Activated CD4-positive, CD25-positive, alpha-beta regulatory T cell treated with anti-CD3 and anti-CD28 coated beads, Interleukin-2, amount 50 U/mL, for 72 hours (primary cell): ENCODE data around the gene SPATA2.
A peak's percentile ranks its signal among the peaks of the same experiment; 100 is the strongest.
"Not testable (repeated sequence)": the region's sequence is repeated elsewhere in the genome, so short reads cannot be mapped to it uniquely, and the experiment has no call there.

Experiments
- DNase-seq: peaks from one replicate; pipeline ENCODE4 v3.0.0; 2021

The SPATA2 gene

GRCh38 chr20:49915380-49916145, at the start of gene SPATA2:
SPATA2 (minus strand) TSS chr20:49915529; CDS start chr20:49908490, 7,039 bp downstream.
- DNase-seq = peak; percentile 93

GRCh38 chr20:49961413-49961812, 46.1 kb upstream of the SPATA2 start:
- no peak for DNase-seq

- DNase-seq = not testable (repeated sequence)
Measured at GRCh38 chr20:49957089-49957938, 42.0 kb upstream of the SPATA2 start.

- DNase-seq = no peak
Measured at GRCh38 chr20:49956689-49957088, 41.4 kb upstream of the SPATA2 start.

- DNase-seq = not testable (repeated sequence)
Measured at GRCh38 chr20:49955830-49956396, 40.6 kb upstream of the SPATA2 start.

- DNase-seq = no peak
Measured at GRCh38 chr20:49955167-49955566, 39.8 kb upstream of the SPATA2 start.

- no peak for DNase-seq
Measured at GRCh38 chr20:49951151-49951550, 35.8 kb upstream of the SPATA2 start.

GRCh38 chr20:49948809-49949507, 33.6 kb upstream of the SPATA2 start:
- DNase-seq = no peak

GRCh38 chr20:49948178-49948577, 32.8 kb upstream of the SPATA2 start:
- DNase-seq = no peak

GRCh38 chr20:49945701-49946477, 30.6 kb upstream of the SPATA2 start:
- no peak for DNase-seq

GRCh38 chr20:49945306-49945700, 30.0 kb upstream of the SPATA2 start:
- no peak for DNase-seq

GRCh38 chr20:49942942-49943341, 27.6 kb upstream of the SPATA2 start:
- no peak for DNase-seq

GRCh38 chr20:49942303-49942702, 27.0 kb upstream of the SPATA2 start:
- no peak for DNase-seq

- no peak for DNase-seq
Measured at GRCh38 chr20:49941456-49941855, 26.1 kb upstream of the SPATA2 start.

GRCh38 chr20:49938173-49939163, 23.1 kb upstream of the SPATA2 start:
- no peak for DNase-seq

GRCh38 chr20:49937027-49937929, 21.9 kb upstream of the SPATA2 start:
- no peak for DNase-seq

- DNase-seq = peak; percentile 88
Measured at GRCh38 chr20:49936153-49937026, 21.1 kb upstream of the SPATA2 start, which contains the start of gene RNF114. RNF114 (plus strand) TSS chr20:49936397; CDS start chr20:49936413, 16 bp downstream.

- DNase-seq = no peak
Measured at GRCh38 chr20:49935746-49936152, 20.4 kb upstream of the SPATA2 start.

GRCh38 chr20:49929142-49929494, 13.8 kb upstream of the SPATA2 start:
- no peak for DNase-seq
